Osteoblast (primary cell): ENCODE measurements around the gene CD226. TPM values are rescaled to one million over a fixed set of nuclear protein-coding genes. Genes with fewer than 3 reads are reported as not detected.

Experiments used
- DNase-seq: peaks from one replicate; pipeline ENCODE4 v3.0.0; 2011; ENCODE audit warnings: low spot score, mixed read lengths; ENCODE audit not compliant: insufficient read length; ENCODE audit errors: missing footprints
- H2AFZ ChIP-seq: 2 replicates; pipeline ENCODE4 v1.6.0; 2011; ENCODE audit warnings: mild to moderate bottlenecking, low read length
- H3K27ac ChIP-seq: 2 replicates; pipeline ENCODE4 v1.5.1; 2011; ENCODE audit warnings: mild to moderate bottlenecking, low read depth, low read length, moderate library complexity
- H3K27me3 ChIP-seq: 2 replicates; pipeline ENCODE4 v1.6.0; 2012; ENCODE audit warnings: mild to moderate bottlenecking, control low read depth, inconsistent platforms, low read length, moderate library complexity; ENCODE audit not compliant: insufficient read depth
- H3K36me3 ChIP-seq: 2 replicates; pipeline ENCODE4 v1.5.1; 2011; ENCODE audit warnings: mild to moderate bottlenecking, low read length, control low read depth, moderate library complexity; ENCODE audit not compliant: insufficient read depth
- H3K4me1 ChIP-seq: 2 replicates; pipeline ENCODE4 v1.5.1; 2011; ENCODE audit warnings: mild to moderate bottlenecking, low read length, control low read depth, moderate library complexity; ENCODE audit not compliant: insufficient read depth
- H3K4me2 ChIP-seq: 2 replicates; pipeline ENCODE4 v1.6.0; 2011; ENCODE audit warnings: mild to moderate bottlenecking, low read length; ENCODE audit not compliant: insufficient read depth
- H3K4me3 ChIP-seq: fragments of 200-600 bp; sonication (generic); 3 replicates; pipeline ENCODE4 v1.5.1; 2012; ENCODE audit warnings: mild to moderate bottlenecking, low read length, inconsistent platforms; ENCODE audit not compliant: insufficient read depth
- H3K79me2 ChIP-seq: 2 replicates; pipeline ENCODE4 v1.6.0; 2012; ENCODE audit warnings: mild to moderate bottlenecking, low read length, control low read depth, inconsistent platforms; ENCODE audit not compliant: insufficient read depth
- H3K9me3 ChIP-seq: 2 replicates; pipeline ENCODE4 v1.5.1; 2011; ENCODE audit warnings: low read depth, low read length, control low read depth
- H4K20me1 ChIP-seq: 2 replicates; pipeline ENCODE4 v1.6.0; 2012; ENCODE audit warnings: mild to moderate bottlenecking, low read length, control low read depth; ENCODE audit not compliant: insufficient read depth
- total RNA-seq: library from RNA; depleted of rRNA; stranded (reverse); fragments of >200 nt; gene quantifications from 2 replicates; pipeline ENCODE4 v1.2.3, GENCODE V29; 2012
- TF ChIP-seq, protein P1 (sequence below): IDR thresholded peaks from 2 replicates; pipeline ENCODE4 v1.5.1; 2011; ENCODE audit warnings: mild to moderate bottlenecking, low read depth, low read length, moderate library complexity; ENCODE audit errors: extremely low read depth

CD226 gene
- total RNA-seq, 1 donor = 0.36 TPM

DNA sequence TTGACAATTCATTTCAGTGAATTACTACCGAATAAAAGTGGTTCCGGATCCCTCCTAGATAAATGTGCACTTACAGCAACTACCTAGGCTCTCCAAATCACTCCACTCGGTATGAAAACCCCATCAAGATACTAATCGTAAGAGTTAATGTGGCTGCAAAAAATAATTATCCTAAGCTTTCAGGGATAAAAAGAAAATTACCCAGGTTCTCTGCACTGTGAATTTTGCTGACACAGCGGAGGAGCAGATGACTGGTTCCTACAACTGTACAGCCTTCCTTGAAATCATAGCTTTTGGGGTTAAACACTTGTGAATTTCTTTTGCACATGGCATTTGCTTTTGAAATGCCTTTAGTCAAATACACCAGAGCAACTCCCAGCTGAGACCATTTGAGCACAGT, 104.7 kb downstream of the CD226 start:
- Histone ChIP-seq H3K4me3 (no peak overlapping the region), H2AFZ (no peak overlapping the region), H4K20me1 (no peaks in the 10 kb centered on the region), H3K9me3 (no peaks in the 10 kb centered on the region), H3K36me3 (no peaks in the 10 kb centered on the region), H3K79me2 (no peaks in the 10 kb centered on the region), H3K4me1 (no peaks in the 10 kb centered on the region), H3K27me3 (no peaks in the 10 kb centered on the region), H3K27ac (no peak overlapping the region), H3K4me2 (no peak overlapping the region)
- no peak for DNase-seq
- TF ChIP-seq, protein P1, sequence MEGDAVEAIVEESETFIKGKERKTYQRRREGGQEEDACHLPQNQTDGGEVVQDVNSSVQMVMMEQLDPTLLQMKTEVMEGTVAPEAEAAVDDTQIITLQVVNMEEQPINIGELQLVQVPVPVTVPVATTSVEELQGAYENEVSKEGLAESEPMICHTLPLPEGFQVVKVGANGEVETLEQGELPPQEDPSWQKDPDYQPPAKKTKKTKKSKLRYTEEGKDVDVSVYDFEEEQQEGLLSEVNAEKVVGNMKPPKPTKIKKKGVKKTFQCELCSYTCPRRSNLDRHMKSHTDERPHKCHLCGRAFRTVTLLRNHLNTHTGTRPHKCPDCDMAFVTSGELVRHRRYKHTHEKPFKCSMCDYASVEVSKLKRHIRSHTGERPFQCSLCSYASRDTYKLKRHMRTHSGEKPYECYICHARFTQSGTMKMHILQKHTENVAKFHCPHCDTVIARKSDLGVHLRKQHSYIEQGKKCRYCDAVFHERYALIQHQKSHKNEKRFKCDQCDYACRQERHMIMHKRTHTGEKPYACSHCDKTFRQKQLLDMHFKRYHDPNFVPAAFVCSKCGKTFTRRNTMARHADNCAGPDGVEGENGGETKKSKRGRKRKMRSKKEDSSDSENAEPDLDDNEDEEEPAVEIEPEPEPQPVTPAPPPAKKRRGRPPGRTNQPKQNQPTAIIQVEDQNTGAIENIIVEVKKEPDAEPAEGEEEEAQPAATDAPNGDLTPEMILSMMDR = no peak

DNA sequence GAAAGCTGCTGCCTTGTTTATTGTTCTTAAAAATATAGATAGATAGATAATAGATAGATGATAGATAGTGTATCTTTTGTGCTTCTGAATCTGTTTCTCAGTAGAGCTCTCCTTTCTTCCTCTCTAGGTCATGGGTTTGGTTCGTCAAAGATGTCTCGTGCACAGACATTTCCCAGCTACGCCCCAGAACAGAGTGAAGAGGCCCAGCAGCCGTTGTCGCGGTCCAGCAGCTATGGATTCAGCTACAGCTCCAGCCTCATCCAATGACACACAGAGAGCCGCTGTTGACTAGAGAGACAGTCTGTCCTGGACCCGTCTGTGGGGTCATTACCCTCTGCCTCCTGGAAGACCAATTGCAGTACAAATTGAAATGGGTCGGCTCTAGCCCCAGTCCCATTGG, 106.6 kb downstream of the CD226 start:
- no peak for DNase-seq
- Histone ChIP-seq H4K20me1 (no peaks in the 10 kb centered on the region), H2AFZ (no peak overlapping the region), H3K27me3 (no peaks in the 10 kb centered on the region), H3K4me2 (no peak overlapping the region), H3K4me1 (no peaks in the 10 kb centered on the region), H3K4me3 (no peak overlapping the region), H3K9me3 (no peaks in the 10 kb centered on the region), H3K36me3 (no peaks in the 10 kb centered on the region), H3K27ac (no peak overlapping the region), H3K79me2 (no peaks in the 10 kb centered on the region)
- TF ChIP-seq, protein P1 = no peak

DNA sequence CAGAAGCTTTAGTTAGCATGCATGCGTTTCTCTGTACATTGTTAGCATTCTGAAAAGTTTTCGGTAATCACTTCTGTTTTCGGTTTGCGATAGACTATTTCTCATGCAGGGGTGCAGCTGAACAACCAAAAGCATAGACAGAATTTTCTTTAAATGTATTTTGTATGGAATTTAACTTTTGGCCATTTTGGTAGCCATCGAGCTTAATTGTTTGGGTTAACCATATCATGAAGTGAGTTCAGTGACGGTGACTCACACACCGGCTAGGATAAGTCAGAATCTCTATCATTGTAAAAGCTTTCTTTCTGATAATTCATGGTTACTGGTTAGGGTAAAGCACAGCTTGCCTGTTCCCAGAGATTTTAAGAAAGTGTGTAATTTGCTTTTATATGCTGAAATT, 107.2 kb downstream of the CD226 start:
- TF ChIP-seq, protein P1 = no peak
- H3K4me1 ChIP-seq = no peaks in the 10 kb centered on the region
- no peak overlapping the region for H2AFZ ChIP-seq
- no peak overlapping the region for H3K27ac ChIP-seq
- no peaks in the 10 kb centered on the region for H3K79me2 ChIP-seq
- no peak for DNase-seq
- no peaks in the 10 kb centered on the region for H3K36me3 ChIP-seq
- no peaks in the 10 kb centered on the region for H4K20me1 ChIP-seq
- H3K4me3 ChIP-seq = no peak overlapping the region
- H3K9me3 ChIP-seq = no peaks in the 10 kb centered on the region
- H3K27me3 ChIP-seq = no peaks in the 10 kb centered on the region
- H3K4me2 ChIP-seq = no peak overlapping the region

DNA sequence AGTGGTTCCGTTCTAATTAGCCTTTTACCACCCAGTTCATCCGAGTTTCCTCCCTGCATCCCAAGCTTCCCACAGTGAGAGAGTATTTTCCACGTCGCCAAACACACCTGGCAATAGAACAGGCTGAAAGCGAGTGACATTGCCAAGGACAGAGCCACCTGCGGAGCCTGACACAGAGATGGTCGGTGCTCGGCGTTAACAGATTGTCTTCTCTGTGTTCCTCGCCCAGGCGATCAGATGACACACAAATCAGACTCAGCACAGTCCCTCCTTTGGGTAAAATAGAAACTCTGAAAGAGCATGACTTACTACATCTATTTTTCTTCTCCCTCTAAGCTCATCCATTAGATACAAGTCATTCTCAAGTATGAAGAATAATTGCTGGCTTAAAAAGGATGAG, 107.7 kb downstream of the CD226 start:
- H3K4me2 ChIP-seq = no peak overlapping the region
- no peak overlapping the region for H3K4me3 ChIP-seq
- H2AFZ ChIP-seq = no peak overlapping the region

More for the DNA sequence above, 107.7 kb downstream of the CD226 start:
- TF ChIP-seq, protein P1 = no peak
- Histone ChIP-seq H4K20me1 (no peaks in the 10 kb centered on the region), H3K27ac (no peak overlapping the region), H3K36me3 (no peaks in the 10 kb centered on the region), H3K9me3 (no peaks in the 10 kb centered on the region), H3K4me1 (no peaks in the 10 kb centered on the region), H3K79me2 (no peaks in the 10 kb centered on the region), H3K27me3 (no peaks in the 10 kb centered on the region)
- peak; percentile 59 for DNase-seq
